IMR-90 (cell line): Measurements from ENCODE around the gene EIF4E1B. TPM values are rescaled to one million over a fixed set of nuclear protein-coding genes. Genes with fewer than 3 reads are reported as not detected.

Source experiments
- ATAC-seq: fragments of 200-7000 bp; cut with Tn5 transposase; 2 replicates; pipeline ENCODE4 v1.9.1; 2020; ENCODE audit warnings: low read depth, mild to moderate bottlenecking, moderate library complexity
- BruUV-seq: library from RNA; stranded (reverse); fragments of 400-500 nt; replicated peaks from 2 replicates; lab custom pipeline; 2021; lab: Mats Ljungman, UMichigan
- CTCF ChIA-PET: fragments of 300-600 bp; formaldehyde crosslinking; extraction: SDS; loops from one replicate; lab custom pipeline; 2021; ENCODE audit warnings: antibody characterized with exemption; lab: Yijun Ruan, JAX
- POLR2A ChIA-PET: fragments of 300-600 bp; sonication (Branson Sonifier 250); formaldehyde crosslinking; loops from one replicate; lab custom pipeline; 2022; ENCODE audit warnings: antibody characterized with exemption; ENCODE audit not compliant: unreplicated experiment; lab: Charles Lee
- DNase-seq: peaks from one replicate; pipeline ENCODE4 v3.0.0; 2013
- H2AFZ ChIP-seq: replicated peaks from 2 replicates; pipeline ENCODE3; 2013; ENCODE audit warnings: low read length, mild to moderate bottlenecking; ENCODE audit not compliant: poor library complexity
- H2AK5ac ChIP-seq: 2 replicates; pipeline ENCODE4 v1.6.1; 2013; ENCODE audit warnings: low read depth, low read length, inconsistent platforms
- H2AK9ac ChIP-seq: replicated peaks from 2 replicates; pipeline ENCODE3; 2013; ENCODE audit warnings: mild to moderate bottlenecking, low read depth, low read length, moderate library complexity; ENCODE audit not compliant: poor library complexity
- H2BK120ac ChIP-seq: 2 replicates; pipeline ENCODE4 v1.6.1; 2013; ENCODE audit warnings: low read depth, low read length, inconsistent platforms
- H2BK15ac ChIP-seq: 3 replicates; pipeline ENCODE4 v1.6.1; 2013; ENCODE audit warnings: low read depth, low read length, inconsistent platforms
- H2BK20ac ChIP-seq: 2 replicates; pipeline ENCODE4 v1.6.1; 2013; ENCODE audit warnings: low read depth, mild to moderate bottlenecking, inconsistent platforms, low read length, moderate library complexity
- H2BK5ac ChIP-seq: 2 replicates; pipeline ENCODE4 v1.6.1; 2013; ENCODE audit warnings: mild to moderate bottlenecking, low read depth, low read length, inconsistent platforms; ENCODE audit not compliant: poor library complexity, severe bottlenecking
- H3K14ac ChIP-seq: replicated peaks from 2 replicates; pipeline ENCODE4 v1.6.1; 2013; ENCODE audit warnings: low read depth, low read length, inconsistent platforms
- H3K18ac ChIP-seq: 2 replicates; pipeline ENCODE4 v1.6.1; 2013; ENCODE audit warnings: low read depth, low read length, control low read depth
- H3K23ac ChIP-seq: 2 replicates; pipeline ENCODE4 v1.6.1; 2013; ENCODE audit warnings: low read depth, low read length, inconsistent platforms
- H3K27ac ChIP-seq: 2 replicates; pipeline ENCODE4 v1.5.1; 2013; ENCODE audit warnings: mild to moderate bottlenecking, control low read depth, low read length; ENCODE audit not compliant: insufficient read depth
- H3K27me3 ChIP-seq: 2 replicates; pipeline ENCODE4 v1.6.1; 2013; ENCODE audit warnings: low read length; ENCODE audit not compliant: control insufficient read depth, insufficient read depth
- H3K36me3 ChIP-seq: 2 replicates; pipeline ENCODE4 v1.6.1; 2013; ENCODE audit warnings: low read length, mixed read lengths; ENCODE audit not compliant: control insufficient read depth, insufficient read depth
- H3K4ac ChIP-seq: 2 replicates; pipeline ENCODE4 v1.6.1; 2013; ENCODE audit warnings: low read depth, low read length, inconsistent platforms
- H3K4me1 ChIP-seq: 2 replicates; pipeline ENCODE4 v1.6.1; 2013; ENCODE audit warnings: low read length, mixed read lengths; ENCODE audit not compliant: control insufficient read depth, insufficient read depth
- H3K4me2 ChIP-seq: 2 replicates; pipeline ENCODE4 v1.6.1; 2013; ENCODE audit warnings: low read depth, mild to moderate bottlenecking, control low read depth, low read length, moderate library complexity
- H3K4me3 ChIP-seq: 2 replicates; pipeline ENCODE4 v1.5.1; 2013; ENCODE audit warnings: low read depth, mild to moderate bottlenecking, control low read depth, low read length, moderate library complexity; ENCODE audit not compliant: insufficient read depth
- H3K56ac ChIP-seq: 2 replicates; pipeline ENCODE4 v1.6.1; 2013; ENCODE audit warnings: low read length, inconsistent platforms; ENCODE audit not compliant: insufficient read depth; ENCODE audit errors: extremely low read depth
- H3K79me1 ChIP-seq, 2 experiments: 2 replicates each; pipeline ENCODE4 v1.6.1; 2013; ENCODE audit warnings: low read length in 2 of 2, inconsistent platforms in 1 of 2, low read depth in 1 of 2
- H3K9ac ChIP-seq: 2 replicates; pipeline ENCODE4 v1.6.1; 2013; ENCODE audit warnings: low read depth, low read length, control low read depth
- H3K9me1 ChIP-seq: 2 replicates; pipeline ENCODE4 v1.6.1; 2013; ENCODE audit warnings: low read length, inconsistent platforms; ENCODE audit not compliant: insufficient read depth
- H3K9me3 ChIP-seq: 2 replicates; pipeline ENCODE4 v1.6.1; 2013; ENCODE audit warnings: low read length; ENCODE audit not compliant: control insufficient read depth, insufficient read depth
- H4K20me1 ChIP-seq: 2 replicates; pipeline ENCODE4 v1.6.1; 2013; ENCODE audit warnings: low read length, inconsistent platforms; ENCODE audit not compliant: insufficient read depth
- H4K5ac ChIP-seq: 2 replicates; pipeline ENCODE4 v1.6.1; 2013; ENCODE audit warnings: mild to moderate bottlenecking, low read depth, low read length, control low read depth
- H4K8ac ChIP-seq, 2 experiments: 2 replicates each; pipeline ENCODE4 v1.6.1; 2013; ENCODE audit warnings: low read depth in 2 of 2, low read length in 2 of 2, control low read depth in 1 of 2, inconsistent platforms in 1 of 2
- H4K91ac ChIP-seq: 2 replicates; pipeline ENCODE4 v1.6.1; 2013; ENCODE audit warnings: low read depth, low read length, inconsistent platforms; ENCODE audit not compliant: insufficient read depth
- CHD1 ChIP-seq: IDR thresholded peaks from 2 replicates; pipeline ENCODE4 v1.6.1; 2012; ENCODE audit warnings: low read depth, low read length, improper control_type of control experiment
- FOS ChIP-seq: fragments of 150-350 bp; IDR thresholded peaks from 2 replicates; pipeline ENCODE4 v1.6.1; 2016; ENCODE audit warnings: low read depth, low read length
- MXI1 ChIP-seq: IDR thresholded peaks from 2 replicates; pipeline ENCODE4 v1.6.1; 2012; ENCODE audit warnings: low read depth, mild to moderate bottlenecking, low read length, moderate library complexity, borderline replicate concordance
- POLR2A ChIP-seq: IDR thresholded peaks from 2 replicates; pipeline ENCODE4 v1.6.1; 2012; ENCODE audit warnings: mild to moderate bottlenecking, low read depth, low read length
- RCOR1 ChIP-seq: IDR thresholded peaks from 2 replicates; pipeline ENCODE4 v1.6.1; 2012; ENCODE audit warnings: mild to moderate bottlenecking, low read length, improper control_type of control experiment; ENCODE audit not compliant: insufficient replicate concordance
- RFX5 ChIP-seq: IDR thresholded peaks from 2 replicates; pipeline ENCODE4 v1.8.0; 2012; ENCODE audit warnings: low read depth, mild to moderate bottlenecking, low read length, moderate library complexity
- WGBS, 2 experiments: methylation state at CpG; one replicate each; pipeline versions ENCODE4 v1.1.5 to v1.1.7; 2013; ENCODE audit warnings: missing lambda C conversion rate in 2 of 2; ENCODE audit not compliant: insufficient read length in 1 of 2; ENCODE audit errors: extremely low coverage in 2 of 2; 5-methylcytosine and 5-hydroxymethylcytosine counted together
- dilution Hi-C: fragments of 300-500 bp; cut with HindIII; formaldehyde crosslinking; loops from one replicate; pipeline ENCODE4 v1.14.3; 2018; ENCODE audit warnings: low sequenced_read_pairs; ENCODE audit not compliant: unreplicated experiment
- in situ Hi-C: fragments of 300-500 bp; cut with MboI; formaldehyde crosslinking; loops from 3 replicates; pipeline ENCODE4 v1.14.3; 2019; ENCODE audit warnings: low sequenced_read_pairs, inconsistent platforms, mixed read lengths
- intact Hi-C: fragments of 100-400 bp; cut with micrococcal nuclease; formaldehyde crosslinking; loops from 2 replicates; pipeline ENCODE4 v1.10.0; 2022
- polyA plus RNA-seq, 3 experiments: library from polyadenylated mRNA; depleted of rRNA; stranded (reverse); fragments of >200 nt; gene quantifications; 2 replicates each; pipeline ENCODE4 v1.2.3, GENCODE V29; 2012; ENCODE audit warnings: low replicate concordance in 1 of 3
- total RNA-seq: library from RNA; depleted of rRNA; stranded (reverse); fragments of >200 nt; gene quantifications from 2 replicates; pipeline ENCODE4 v1.2.3, GENCODE V29; 2012

Gene EIF4E1B
- total and polyA plus RNA-seq, 2 of the 4 experiments (the other 2 are of a cell fraction) = not detected

- BruUV-seq = no TSS peak
- no peak for DNase-seq
- no peak overlapping the region for H3K4me3 ChIP-seq
- no peak overlapping the region for H4K5ac ChIP-seq
- H3K9ac ChIP-seq = no peak overlapping the region
- H3K14ac ChIP-seq = no peak overlapping the region
- no peak overlapping the region for H2BK15ac ChIP-seq
- dilution Hi-C loops (no loop called here), in situ Hi-C loops (no loop called here), intact Hi-C loops (loop anchor here (10.0 kb wide), 1 partner anchor 230 kb away; the partner anchor contains the start of gene CLTB)
- no peak overlapping the region for H4K8ac ChIP-seq
- no peak overlapping the region for H2BK20ac ChIP-seq
- peaks cover 12% of the 10 kb centered on the region for H4K20me1 ChIP-seq
- peaks cover 10% of the 10 kb centered on the region; the same call in 1 of the 2 replicates for H3K4me1 ChIP-seq
- no peak overlapping the region for H3K4me2 ChIP-seq
- no peak overlapping the region for H3K27ac ChIP-seq
- no peak overlapping the region for H2AK5ac ChIP-seq
- H3K27me3 ChIP-seq = peaks cover 8% of the 10 kb centered on the region
- H3K23ac ChIP-seq = no peak overlapping the region
- ChIA-PET POLR2A (no interaction called here), CTCF (no interaction called here)
- no peak overlapping the region for H2BK5ac ChIP-seq
- H3K56ac ChIP-seq = no peak overlapping the region
- H2BK120ac ChIP-seq = no peak overlapping the region
- peak overlapping the region; percentile 24 for H2AFZ ChIP-seq
- no peaks in the 10 kb centered on the region for H3K36me3 ChIP-seq
- no peak overlapping the region for H4K91ac ChIP-seq
- 89% methylated on average over 6 of the region's 22 CpGs; no CpG with 5 or more reads in 1 of the 2 experiments for WGBS, 2 experiments
- no peak overlapping the region for H3K18ac ChIP-seq
- H3K79me1 ChIP-seq = peaks cover 4 to 21% of the 10 kb centered on the region in 2 experiments
- no peak overlapping the region for H2AK9ac ChIP-seq
- no peak overlapping the region for H3K4ac ChIP-seq
- TF ChIP-seq RCOR1 (no peak), POLR2A (no peak), RFX5 (no peak), CHD1 (no peak), MXI1 (no peak), FOS (no peak)
- H3K9me3 ChIP-seq = no peaks in the 10 kb centered on the region
- H3K9me1 ChIP-seq = peaks cover 10% of the 10 kb centered on the region; the same call in 1 of the 2 replicates
- ATAC-seq = no peak
Observed at GRCh38 chr5:176644878-176645670, 14.6 kb downstream of the EIF4E1B start.
